Epidermal melanocyte (primary cell): ENCODE data around the gene CEP41.

ENCODE experiments used
- DNase-seq: peaks from one replicate; pipeline ENCODE4 v3.0.0; 2011; ENCODE audit warnings: low spot score; ENCODE audit not compliant: insufficient read length

CEP41 gene

DNA sequence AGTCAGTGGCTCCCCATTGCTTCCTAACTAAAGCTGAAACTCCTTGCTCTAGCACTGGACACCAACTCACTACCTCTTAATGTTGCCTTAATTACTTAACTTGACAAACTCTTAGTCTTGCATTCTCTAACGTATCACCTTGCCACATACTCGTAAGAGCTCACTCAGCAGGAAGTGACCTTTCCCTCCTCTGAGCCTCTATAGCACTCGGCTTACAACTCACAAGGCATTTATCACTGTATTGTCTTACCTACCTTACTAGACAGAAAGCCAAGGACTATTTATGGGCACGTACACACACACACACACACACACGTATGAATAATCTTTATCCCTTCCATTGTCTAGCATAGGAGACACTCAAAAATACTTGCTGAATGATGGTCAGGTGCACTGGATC lies 21.2 kb downstream of the CEP41 start:
- no peak for DNase-seq

DNA sequence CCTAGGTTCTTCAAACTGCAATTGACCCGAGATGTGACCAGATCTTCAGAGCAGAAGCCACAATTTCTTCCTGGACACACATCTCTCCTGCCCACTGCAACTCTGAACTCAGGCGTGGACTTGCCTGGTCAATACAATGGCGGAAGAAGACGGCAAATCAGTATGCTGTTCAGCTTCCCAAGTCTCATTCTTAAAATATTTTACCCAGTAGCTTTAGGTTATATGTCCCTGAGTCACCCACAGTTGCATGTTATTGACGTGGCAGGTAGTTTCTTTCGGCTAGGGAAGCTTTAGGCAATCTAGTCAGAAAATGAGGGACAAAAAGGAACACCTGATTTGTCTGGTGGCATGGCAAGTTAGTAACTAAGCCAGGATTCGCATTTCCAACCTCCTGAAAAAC lies 22.5 kb downstream of the CEP41 start:
- DNase-seq = no peak

DNA sequence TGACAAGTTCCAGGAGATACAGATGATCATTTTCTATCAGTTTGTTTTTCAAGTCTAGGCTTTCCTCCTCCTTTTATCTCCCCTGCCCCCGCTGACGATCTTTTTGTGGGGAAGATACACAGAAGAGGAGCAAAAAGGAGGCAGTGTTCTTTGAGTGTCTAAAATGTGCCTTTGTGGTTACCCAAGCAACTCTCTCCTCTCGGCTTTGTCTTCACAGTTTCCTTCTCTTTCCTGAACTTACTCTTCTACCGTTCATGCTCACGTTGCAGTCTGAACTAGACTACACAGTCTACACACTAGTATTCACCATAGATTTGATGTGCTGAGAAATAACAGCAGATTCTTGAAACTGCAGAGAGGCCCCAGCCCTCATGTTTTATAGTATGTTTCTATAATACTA lies 23.6 kb downstream of the CEP41 start:
- no peak for DNase-seq

DNA sequence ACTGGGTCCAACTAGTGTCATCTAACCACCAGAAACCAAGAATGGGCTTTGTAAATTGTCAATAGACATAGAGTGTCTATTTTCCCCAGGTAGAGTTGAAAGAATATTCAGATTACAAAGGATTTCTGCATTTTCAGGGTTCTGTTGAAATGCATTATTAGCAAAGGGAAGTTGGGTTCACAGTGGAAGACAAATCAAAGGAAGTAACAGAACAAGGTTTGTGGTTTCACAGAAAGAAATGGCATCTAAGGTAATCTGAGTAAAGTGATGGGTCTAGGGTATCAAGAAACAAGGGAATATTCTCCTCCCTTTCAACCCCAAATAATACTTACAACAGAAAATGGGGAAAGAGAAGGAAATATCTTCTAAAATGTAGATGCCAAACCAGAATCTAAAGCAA lies 25.8 kb downstream of the CEP41 start:
- no peak for DNase-seq

DNA sequence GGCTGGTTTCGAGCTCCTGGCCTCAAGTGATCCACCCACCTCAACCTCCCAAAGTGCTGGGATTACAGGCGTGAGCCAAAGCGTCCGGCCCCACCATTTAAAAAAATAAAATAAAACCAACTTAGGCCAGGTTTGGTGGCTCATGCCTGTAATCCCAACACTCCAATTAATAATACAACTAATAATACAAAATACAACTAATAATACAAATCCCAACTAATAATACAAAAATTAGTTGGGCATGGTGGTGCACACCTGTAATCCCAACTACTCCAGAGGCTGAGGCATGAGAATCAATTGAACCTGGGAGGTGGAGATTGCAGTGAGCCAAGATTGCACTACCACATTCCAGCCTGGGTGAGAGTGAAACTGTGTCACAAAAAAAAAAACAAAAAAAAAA lies 27.6 kb downstream of the CEP41 start:
- no peak for DNase-seq

DNA sequence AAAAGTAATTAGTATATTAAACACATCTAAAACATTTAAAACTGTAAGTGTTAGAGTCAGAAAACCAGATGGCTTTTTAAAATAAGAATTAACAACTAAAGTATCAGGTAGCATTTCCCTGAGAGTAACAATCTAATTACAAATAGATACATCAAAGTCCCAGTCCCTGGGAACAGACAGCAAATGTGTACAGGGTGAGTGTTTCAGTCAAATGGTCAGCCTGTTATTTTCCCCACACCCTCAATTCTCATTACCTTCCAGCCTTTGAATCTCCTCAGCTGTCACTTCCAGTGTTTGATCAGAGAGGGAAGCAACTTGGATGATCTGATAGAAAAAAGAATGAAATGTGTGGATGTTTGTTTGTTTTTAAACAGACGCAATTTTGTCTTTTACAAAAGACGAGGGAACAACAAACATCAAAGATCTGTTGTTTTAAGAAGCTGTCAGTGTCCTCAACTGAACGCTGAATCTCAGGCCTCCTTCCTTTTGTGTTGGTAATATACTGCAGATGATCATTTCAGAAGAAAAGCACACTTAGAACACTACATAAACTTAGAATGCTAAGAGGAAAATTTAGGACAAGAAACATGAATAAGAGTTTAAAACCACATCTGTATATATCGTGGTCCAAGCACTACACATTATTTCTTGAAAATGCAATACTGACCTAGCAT lies 29.8 kb downstream of the CEP41 start:
- no peak for DNase-seq

DNA sequence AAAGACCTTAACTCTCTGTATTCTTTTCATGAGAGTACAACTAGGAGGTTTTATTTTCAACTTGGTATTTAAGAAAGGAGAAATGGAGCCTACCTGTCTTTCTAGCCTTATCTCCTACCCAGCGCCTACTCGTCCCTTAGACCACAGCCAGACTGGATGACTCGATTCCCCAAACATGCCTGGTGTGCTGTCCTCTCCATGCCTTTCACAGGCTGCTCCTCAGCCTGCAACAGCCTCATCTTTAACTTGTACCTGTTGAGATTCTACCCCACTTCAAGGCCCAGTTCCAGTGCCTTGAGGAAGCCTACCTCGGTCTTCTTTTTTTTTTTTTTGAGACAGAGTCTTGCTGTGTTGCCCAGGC lies 31.1 kb downstream of the CEP41 start:
- no peak for DNase-seq

DNA sequence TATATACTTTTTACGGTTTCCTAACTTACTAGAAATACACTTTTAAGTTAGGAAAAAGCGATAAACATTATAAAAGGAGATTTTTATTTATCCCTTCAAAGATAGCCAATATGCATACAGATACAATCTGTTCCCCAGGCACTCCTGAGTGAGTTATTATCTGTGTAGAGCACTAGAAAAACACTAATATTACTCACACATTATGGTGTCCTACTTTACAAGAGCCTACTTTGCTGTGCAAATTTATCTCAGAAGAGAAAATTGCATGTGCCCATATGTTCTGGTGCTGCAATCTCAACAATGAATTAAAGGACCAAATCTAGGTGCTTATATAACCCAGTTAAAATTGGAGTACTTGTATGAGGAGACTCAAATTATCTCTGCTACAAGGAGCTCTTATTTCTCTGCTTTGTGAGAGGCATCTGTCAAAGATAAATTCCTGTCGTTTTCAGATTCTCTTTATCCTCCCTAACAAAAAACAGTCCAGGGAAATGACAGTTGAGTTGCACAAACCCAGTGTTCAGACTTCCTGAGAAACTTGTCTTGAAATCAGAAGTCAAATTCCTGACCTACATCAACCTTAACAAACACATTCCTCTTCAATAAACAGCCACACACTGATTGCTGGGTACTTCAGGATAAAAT lies 31.6 kb downstream of the CEP41 start:
- no peak for DNase-seq

DNA sequence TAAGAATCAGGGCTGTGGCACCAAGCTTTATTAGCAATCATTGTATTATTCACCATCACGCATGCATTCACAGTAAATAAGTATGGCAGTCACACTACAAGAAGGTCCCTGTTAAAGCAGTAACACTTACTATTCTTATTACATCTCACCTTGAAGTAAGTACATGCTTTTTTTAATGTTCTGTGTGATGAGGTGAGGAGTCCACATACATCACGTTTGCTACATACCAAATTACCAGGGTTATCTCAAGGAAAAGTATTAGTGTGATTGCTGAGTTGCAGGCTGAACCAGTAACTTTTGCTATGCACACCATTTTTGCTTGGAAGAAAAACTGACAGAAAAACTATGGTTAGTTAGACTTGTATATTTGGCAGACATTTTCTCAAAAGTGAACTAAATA lies 35.8 kb downstream of the CEP41 start:
- DNase-seq = no peak

DNA sequence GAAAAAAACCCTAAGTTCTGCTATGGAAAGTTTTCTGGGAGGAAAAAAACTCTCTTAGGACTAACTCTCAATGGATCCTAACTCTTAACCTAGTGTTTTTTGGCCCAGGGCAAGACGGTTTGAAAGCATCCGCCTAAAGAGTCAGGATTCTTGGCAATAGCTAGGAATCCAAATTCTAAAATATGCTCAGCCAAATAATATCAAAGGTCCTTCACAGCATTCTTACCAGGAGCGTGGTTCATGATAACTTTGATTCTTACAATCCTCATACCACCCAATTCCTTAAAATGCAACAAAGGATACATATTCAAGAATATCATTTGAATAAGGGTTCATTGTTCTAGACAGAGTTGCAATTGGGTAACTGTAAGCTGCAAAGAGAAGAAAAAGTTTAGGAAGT lies 39.2 kb downstream of the CEP41 start:
- DNase-seq = no peak

DNA sequence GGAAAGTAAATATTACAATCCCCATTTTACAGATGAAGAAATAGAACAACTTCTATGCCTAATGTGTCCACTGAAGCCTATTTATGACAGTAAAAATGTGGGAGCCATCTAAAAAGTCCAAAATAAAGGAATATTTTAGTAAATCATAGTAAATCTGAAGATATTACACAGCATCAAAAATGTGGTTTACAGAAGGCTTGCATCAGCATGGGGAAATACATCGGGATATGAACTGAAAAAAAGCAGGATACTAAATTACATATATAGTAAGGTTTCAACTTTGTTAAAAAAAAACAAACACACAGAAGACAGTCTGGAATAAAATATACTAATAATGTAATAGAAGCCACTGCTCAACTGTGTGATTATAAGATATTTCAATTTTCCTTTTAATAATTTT lies 39.7 kb downstream of the CEP41 start:
- DNase-seq = no peak

DNA sequence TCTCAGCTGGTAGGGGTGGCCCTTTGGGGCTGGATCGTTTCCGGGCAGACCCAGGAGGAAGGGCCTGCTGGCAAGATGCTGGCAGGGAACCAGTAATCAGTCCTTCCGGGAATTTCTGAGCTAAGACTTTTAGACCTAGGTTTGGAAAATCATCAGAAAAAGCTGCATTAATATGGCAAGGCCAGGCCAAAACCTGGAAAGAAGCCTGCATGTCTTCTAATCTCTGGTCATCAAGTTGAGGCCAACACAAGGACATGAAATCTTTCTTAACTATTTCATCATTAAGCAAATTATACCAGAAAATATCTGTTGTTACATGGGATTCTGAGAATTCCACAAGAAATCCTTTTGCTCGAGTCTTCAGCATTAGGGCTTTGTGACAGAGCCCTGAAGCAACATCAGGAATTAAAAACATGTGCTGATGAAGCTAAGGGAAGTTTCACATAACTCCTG lies 40.7 kb downstream of the CEP41 start:
- DNase-seq = peak; percentile 40

DNA sequence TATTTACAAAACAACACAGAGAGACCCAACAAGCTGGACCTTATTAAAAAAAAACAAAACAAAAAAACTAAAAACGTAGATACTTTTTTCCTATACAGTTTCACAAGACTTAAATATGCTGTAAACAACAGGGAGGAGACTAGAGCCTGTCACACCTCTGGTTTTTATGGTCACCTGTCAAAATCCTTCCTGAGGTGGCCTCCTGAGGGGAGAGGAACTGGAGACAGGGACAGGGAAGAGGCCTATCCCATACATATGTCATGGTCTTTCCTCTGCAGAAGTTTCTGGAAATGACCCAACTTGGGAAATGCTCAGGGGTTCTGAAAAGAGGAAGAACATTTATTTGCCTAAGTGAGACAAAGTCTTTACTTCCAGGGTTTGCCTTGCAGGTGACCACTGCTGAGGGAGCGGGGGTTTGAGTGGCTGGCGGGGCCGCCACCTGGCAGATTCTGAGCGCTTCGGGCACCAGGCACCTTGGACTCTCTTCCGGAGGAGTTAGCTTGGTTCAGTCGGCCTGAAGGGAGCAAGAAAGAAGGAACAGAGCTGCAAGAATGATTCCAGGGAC lies 42.2 kb downstream of the CEP41 start:
- DNase-seq = no peak

DNA sequence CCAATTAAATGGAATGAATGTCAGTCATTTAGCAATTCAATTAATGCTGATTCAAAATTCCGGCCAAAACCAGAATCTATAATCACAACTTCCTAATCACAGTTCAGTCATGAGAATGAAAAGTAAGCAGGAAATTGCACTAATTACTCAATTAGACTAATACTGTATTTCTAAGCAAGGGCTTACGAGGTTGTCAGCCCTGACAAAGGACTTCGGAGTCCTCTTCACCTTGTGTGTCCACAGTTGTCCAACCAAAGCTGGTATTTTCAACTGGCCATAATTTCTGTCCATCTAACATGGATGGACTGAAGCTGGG lies 43.1 kb downstream of the CEP41 start:
- no peak for DNase-seq

DNA sequence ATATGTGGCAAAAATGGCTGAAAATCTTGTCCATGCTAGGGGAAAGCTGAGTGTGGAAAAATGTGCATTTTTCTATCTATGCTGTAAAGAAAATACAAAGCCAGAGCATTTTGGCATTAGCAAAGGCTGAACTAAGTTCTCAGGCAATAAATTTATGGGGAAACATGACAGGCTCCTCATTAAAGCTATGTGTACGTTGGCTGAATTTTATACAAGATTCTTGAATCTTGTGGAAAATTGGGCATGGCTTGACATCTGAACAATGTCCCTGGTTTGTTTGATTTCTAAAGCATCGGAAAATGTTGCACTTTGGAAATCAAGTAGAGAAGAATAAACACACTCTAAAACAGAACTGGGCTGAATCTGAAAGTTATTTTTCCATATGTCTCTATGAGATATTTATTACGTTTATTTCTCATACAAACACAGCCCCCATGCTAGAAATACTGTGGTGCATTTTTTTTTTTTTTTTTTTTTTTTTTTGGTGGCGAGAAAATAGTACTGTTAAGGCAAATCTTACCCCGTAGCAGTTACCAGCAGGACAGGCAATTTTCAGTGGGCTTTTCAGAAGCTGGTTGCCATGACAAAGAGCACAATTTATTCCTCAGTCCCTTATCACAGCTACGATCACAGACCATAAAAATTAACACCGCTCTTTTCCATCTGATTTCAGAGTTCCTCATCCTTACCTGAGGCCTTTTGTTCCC lies 43.6 kb downstream of the CEP41 start:
- no peak for DNase-seq

DNA sequence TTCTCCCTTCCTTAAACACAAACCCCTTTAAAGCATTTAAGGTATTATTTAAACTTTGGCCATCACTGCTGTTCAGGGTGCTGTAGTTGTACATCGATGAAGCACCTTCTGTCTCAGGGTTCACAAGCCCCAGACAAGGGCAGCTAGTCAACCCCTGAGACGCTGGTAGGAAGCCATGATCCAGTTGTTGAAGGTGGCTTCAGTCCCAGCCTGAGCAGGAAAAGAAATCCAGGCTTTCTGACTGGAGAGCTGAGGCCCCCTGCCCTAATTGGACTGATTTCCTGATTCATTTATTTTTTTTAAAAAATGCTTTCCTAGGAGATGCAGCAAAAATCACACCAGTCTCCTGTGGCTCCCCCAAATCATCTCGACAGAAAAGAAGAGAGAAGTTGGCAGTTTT lies 44.7 kb downstream of the CEP41 start:
- no peak for DNase-seq

DNA sequence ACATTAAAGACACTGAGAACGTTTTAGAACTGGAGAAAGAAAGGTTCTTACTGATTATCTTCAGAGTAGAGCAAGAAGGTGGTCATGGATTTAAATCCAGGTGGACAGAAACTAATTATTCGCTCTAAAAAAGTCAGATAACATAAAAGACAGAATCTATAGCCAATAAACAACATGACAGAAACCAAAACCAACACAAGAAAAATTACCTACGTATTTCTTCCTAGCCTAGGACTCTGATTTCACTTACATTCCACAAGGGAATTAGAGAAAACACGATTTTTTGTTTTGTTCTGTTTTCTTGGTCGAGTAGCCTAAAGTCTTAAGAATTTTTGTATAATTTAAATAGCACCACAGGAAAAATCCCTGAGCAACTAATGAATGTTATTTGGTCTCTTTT lies 45.4 kb downstream of the CEP41 start:
- no peak for DNase-seq

DNA sequence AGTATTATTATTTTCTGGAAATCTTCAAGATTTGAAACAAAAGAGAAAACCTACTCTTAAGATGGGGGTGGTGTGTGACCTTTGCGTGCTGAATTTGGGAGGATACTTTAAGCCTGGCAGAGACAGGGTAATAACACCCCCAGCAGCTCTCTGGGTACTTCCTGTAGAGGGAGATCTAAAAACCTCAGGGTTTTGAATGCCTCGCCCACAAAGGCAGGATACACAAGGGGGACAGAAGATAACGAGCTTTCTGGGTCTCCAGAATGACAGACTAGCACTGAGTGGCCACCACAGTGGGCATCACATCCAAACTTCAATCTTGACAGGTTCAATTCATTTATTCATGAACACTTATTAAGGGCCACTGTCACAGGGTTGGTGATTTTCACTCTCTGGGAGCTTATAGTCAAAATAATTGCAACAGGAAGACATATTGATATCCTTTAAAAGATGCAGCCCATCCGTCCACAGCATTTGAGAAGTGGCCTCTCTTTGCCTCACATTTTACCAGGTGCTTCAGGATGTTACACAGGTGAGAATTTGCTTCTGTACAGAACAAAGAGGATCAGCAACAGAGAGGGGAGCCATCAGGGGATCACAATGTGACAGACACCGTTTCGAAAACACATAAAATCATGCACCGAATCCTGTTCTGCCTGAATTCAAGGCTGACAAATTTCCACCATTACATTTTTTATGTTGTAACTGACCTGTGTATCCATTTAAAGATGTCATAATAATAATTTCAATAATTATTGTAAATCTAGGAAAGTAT lies 46.2 kb downstream of the CEP41 start:
- DNase-seq = no peak

DNA sequence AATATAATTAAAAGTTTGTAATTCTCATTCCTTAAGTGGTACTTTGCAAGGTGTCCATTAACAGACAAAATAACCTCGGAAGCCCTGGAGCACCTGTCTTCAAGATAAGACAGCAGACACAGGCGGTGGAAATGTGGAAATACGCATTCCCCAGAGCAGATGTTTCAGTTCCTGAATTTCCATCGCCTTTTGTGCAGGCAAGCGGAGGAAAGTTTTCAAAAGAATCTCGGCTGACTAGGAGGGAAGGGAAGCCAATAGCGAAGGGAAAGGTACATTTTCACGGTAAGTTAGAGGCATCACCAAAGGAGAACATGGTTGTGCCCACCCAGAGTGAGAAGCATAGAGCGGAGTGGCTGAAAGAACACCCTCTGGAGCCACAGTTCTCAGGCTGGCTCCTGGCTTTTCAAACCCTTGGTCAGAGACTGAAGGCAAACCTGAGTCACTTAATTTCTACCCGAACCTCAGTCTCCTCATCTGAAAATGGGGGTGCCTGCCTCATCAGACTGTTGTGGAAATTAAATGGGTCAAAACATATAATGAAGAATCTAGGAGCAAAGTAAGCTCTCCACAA lies 46.9 kb downstream of the CEP41 start:
- no peak for DNase-seq

DNA sequence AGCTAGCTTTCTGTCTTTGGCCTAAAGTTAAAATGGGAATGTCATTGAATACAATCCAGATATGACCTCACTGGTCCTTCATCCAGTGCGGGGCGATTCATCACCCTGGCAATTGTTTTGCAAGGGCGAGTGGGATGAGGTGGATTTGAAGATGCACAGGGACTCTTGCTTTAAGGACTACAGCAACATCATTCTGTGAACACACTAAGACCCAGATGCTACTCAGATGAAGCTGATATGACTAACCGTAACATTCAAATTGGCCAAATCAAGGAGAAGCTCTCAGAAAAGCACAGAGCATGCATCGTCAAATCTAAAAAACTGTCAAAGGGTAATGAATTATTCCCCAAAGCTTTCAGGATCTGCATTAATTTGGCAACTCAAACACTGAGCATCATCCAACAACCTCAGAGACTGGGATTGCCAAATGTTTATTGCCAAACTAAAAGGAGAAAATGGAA lies 47.7 kb downstream of the CEP41 start:
- no peak for DNase-seq

DNA sequence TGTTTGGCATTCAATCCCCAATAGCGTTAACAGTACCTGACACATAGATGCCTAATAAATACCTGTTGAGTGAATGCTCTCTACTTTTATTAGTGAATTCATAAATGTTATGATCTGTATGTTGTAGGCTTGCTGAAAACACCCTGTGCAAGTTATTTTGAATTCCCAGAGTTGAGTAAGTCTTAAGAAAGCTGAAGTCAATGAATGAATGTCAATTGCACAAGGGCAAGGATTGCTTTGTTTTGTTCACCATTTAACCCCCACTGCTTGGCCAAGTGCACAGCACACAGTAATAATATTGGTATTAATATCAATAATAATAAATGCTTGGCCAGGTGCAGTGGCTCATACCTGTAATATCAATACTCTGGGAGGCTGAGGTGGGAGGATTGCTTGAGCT lies 50.3 kb downstream of the CEP41 start:
- no peak for DNase-seq

DNA sequence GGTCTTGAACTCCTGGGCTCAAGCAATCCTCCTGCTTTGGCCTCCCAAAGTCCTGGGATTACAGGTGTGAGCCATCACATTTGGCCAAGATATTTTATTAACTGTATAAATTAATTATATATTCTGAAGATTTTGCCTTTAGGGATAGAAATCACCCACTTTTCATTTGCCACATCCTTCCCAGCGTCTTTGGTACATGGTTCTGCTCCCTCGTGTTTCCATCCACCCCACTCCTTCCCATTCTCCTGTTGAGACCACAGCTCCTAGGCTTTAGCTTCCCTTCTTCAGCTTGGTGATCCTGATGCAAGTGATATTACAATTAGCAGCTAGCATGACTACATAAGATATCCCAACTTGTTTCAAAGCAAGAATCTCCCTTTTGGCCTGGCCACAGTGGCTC lies 52.1 kb downstream of the CEP41 start:
- no peak for DNase-seq
